HUES48 (cell line): Measurements from ENCODE around the gene BCHE.

ENCODE experiments used
- H3K27ac ChIP-seq: one replicate; pipeline ENCODE4 v1.7.0; 2013; ENCODE audit warnings: low read depth, low read length, inconsistent platforms
- H3K27me3 ChIP-seq: 2 replicates; pipeline ENCODE4 v1.6.1; 2013; ENCODE audit warnings: mild to moderate bottlenecking, low read length; ENCODE audit not compliant: control insufficient read depth, insufficient read depth
- H3K36me3 ChIP-seq: 2 replicates; pipeline ENCODE4 v1.6.1; 2013; ENCODE audit warnings: low read length; ENCODE audit not compliant: control insufficient read depth, insufficient read depth
- H3K4me1 ChIP-seq: 2 replicates; pipeline ENCODE4 v1.6.1; 2013; ENCODE audit warnings: mild to moderate bottlenecking, low read length; ENCODE audit not compliant: control insufficient read depth, insufficient read depth
- H3K4me3 ChIP-seq: 2 replicates; pipeline ENCODE4 v1.5.1; 2013; ENCODE audit warnings: mild to moderate bottlenecking, low read depth, low read length
- H3K9ac ChIP-seq: 2 replicates; pipeline ENCODE4 v1.6.1; 2013; ENCODE audit warnings: mild to moderate bottlenecking, low read depth, low read length, moderate library complexity
- H3K9me3 ChIP-seq: 2 replicates; pipeline ENCODE4 v1.6.1; 2013; ENCODE audit warnings: low read length; ENCODE audit not compliant: control insufficient read depth, insufficient read depth

Gene BCHE

DNA sequence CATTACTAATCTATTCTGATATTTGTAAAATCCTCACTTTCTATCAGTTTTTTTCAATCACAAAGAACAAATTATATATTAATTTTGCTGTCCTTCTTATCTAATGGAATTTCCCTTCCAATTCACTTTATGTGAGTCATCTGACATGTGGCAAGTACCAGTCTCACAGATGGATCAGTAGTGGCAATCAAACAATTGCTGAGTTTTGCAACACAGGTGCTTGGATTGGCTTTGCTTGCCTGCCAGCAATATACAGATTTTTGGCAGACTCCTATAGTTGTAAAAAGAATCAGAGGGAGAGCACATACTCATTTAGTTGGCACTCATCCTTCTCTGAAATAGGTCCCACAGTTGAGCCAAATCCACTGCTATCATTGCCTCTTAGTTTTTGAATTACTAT, 83.7 kb downstream of the BCHE start:
- Histone ChIP-seq H3K27ac (no peak overlapping the region), H3K27me3 (no peaks in the 10 kb centered on the region), H3K4me1 (no peaks in the 10 kb centered on the region), H3K9me3 (no peaks in the 10 kb centered on the region), H3K36me3 (no peaks in the 10 kb centered on the region), H3K9ac (no peak overlapping the region), H3K4me3 (no peak overlapping the region)

DNA sequence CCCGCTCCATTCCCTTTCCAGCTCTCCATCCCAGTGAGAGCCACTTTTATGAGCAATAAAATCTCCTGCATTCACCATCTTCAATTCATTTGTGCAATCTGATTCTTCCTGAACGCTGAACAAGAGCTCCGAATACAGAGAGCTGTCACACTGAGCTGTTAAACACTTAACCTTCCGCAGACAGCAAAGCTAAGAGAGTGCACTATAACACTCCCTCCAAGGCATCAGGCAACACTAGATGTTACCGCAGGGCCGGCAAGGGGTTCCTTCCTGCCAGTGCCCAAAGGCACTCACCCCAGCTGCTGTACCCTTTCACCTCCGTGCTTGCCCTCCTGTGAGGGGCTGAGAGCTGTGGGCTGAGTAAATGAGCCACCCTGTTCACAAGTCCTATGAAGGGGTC, 85.6 kb downstream of the BCHE start:
- H3K36me3 ChIP-seq: no peaks in the 10 kb centered on the region
- no peak overlapping the region for H3K9ac ChIP-seq
- H3K27me3 ChIP-seq: no peaks in the 10 kb centered on the region
- no peak overlapping the region for H3K27ac ChIP-seq
- H3K4me3 ChIP-seq: no peak overlapping the region
- no peaks in the 10 kb centered on the region for H3K4me1 ChIP-seq
- no peaks in the 10 kb centered on the region for H3K9me3 ChIP-seq

DNA sequence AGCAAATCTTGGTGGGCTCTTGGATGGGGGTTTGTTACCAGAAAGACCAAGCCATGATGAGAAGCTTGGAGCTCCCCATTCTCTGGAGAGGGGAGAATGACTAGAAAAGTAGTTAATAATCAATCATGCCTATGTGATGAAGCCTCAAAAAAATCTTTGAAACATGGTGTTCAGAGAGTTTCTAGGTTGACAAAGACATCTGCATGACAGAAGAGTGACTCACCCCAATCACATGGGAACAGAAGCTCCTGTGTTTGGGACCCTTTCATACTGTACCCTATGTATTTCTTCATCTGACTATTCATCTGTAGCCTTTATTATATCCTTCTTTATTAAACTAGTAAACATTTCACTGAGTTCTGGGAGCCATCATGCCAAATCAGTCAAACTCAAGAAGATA, 87.4 kb downstream of the BCHE start:
- Histone ChIP-seq H3K9me3 (no peaks in the 10 kb centered on the region), H3K4me3 (no peak overlapping the region), H3K27ac (no peak overlapping the region), H3K4me1 (no peaks in the 10 kb centered on the region), H3K36me3 (no peaks in the 10 kb centered on the region), H3K9ac (no peak overlapping the region), H3K27me3 (no peaks in the 10 kb centered on the region)

DNA sequence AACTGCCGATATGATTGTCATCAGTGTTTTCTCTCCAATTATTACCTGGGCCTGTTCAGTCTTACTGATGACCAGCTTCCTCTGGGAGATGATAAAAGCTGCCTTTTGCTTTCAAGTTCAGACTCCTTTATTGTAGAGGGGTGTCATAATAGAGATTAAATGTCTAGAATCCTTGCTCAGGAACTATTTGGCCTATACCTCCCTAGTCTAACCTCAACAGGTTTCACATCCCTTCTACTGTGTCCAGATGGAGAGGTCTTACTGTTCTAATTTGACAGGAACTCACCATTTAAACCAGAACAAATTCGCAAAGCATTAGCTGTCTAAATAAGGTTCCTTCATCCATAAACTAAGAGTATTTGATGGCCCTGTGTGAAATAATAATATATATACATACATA, 88.0 kb downstream of the BCHE start:
- H3K36me3 ChIP-seq: no peaks in the 10 kb centered on the region
- no peaks in the 10 kb centered on the region for H3K4me1 ChIP-seq
- no peak overlapping the region for H3K27ac ChIP-seq
- H3K9ac ChIP-seq: no peak overlapping the region
- no peaks in the 10 kb centered on the region for H3K9me3 ChIP-seq
- H3K4me3 ChIP-seq: no peak overlapping the region
- H3K27me3 ChIP-seq: no peaks in the 10 kb centered on the region

DNA sequence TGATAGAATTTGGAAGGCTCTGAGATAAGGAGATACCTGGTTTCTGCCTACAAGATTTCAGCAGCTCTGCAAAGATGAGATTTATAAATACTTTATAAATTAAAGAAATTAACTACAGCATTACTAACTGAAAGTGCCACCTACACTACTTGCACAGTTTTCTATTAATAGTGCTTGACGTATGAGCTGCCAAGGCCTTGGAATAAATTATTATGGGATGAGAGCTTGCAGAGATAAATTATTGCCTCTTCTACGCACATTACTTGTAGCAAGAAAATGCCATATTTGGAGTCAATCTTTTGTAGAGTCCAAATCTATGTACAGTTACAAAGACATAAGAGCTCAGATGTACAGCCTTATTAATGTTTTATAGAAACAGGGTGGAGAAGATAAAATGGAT, 89.1 kb downstream of the BCHE start:
- Histone ChIP-seq H3K27me3 (no peaks in the 10 kb centered on the region), H3K9me3 (no peaks in the 10 kb centered on the region), H3K4me3 (no peak overlapping the region), H3K4me1 (no peaks in the 10 kb centered on the region), H3K36me3 (no peaks in the 10 kb centered on the region), H3K27ac (no peak overlapping the region), H3K9ac (no peak overlapping the region)

DNA sequence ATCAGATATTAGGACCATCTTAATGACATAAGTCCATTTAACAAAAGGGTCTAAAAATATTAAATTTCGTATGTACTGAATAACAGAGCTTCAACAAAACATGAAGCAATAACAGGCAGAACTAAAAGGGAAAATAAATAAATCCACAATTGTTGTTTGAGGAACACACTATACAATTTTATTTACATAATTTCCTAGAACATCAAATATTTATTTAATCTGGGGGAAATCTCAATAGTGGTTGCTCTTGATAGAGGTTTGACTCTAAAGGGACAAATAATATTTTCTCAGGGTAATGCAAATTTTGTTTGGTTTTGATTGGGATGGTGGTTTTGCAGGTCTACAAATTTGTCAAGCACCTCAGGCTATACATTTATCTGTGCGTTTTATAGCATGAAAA, 90.3 kb downstream of the BCHE start:
- no peaks in the 10 kb centered on the region for H3K36me3 ChIP-seq
- no peak overlapping the region for H3K9ac ChIP-seq
- no peak overlapping the region for H3K4me3 ChIP-seq
- no peaks in the 10 kb centered on the region for H3K27me3 ChIP-seq
- H3K4me1 ChIP-seq: no peaks in the 10 kb centered on the region
- no peaks in the 10 kb centered on the region for H3K9me3 ChIP-seq
- H3K27ac ChIP-seq: no peak overlapping the region

DNA sequence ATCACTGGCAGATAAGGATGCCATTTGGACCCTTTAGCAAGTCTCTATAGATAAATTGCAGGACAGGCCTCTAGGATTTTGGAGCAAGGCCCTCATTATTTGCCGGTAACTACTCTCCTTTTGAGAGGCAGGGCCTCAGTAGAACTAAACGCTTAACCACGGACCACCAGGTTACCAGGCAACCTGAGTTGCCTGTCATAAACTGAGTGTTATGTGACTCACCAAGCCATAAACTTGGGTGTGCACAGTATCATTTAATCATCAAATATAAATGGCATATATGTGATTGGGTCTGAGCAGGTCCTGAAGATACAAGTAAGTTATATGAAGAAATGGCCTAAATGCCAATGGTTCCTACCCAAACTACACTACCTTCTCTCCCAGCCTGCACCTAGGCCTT, 93.2 kb downstream of the BCHE start:
- Histone ChIP-seq H3K9ac (no peak overlapping the region), H3K27ac (no peak overlapping the region), H3K4me1 (no peaks in the 10 kb centered on the region), H3K36me3 (no peaks in the 10 kb centered on the region), H3K9me3 (no peaks in the 10 kb centered on the region), H3K4me3 (no peak overlapping the region), H3K27me3 (no peaks in the 10 kb centered on the region)

DNA sequence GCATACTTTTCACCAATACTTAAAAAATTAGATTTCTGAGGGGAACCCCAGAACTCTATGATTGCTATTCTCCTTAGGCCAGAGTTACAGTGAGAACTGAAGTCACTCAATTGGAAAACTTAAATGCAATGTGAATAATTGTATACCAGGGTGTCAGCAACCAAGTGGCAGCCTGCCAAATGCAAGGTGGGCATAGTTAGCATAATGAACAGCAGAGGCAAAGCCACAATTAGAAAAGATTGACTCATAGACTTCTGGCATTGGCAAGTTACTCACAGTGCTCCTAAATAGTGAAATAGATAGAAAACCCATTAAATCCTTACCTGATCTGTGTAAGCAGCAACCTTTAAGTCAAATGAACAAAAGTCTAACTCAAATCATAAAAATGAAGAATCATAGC, 94.9 kb downstream of the BCHE start:
- Histone ChIP-seq H3K36me3 (no peaks in the 10 kb centered on the region), H3K9ac (no peak overlapping the region)

DNA sequence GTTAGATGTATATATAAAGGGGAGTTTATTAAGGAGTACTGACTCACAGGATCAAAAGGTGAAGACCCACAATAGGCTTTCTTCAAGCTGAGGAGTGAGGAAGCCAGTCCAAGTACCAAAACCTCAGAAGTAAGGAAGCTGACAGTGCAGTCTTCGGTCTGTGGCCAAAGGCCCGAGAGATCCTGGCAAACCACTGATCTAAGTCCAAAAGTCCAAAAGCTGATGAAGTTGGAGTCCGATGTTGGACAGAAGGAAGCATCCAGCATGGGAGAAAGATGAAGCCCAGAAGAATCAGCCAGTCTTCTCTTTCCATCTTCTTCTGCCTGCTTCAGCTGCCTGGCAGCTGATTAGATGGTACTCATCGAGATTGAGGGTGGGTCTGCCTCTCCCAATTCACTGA, 107.5 kb downstream of the BCHE start:
- no peaks in the 10 kb centered on the region for H3K4me1 ChIP-seq
- no peak overlapping the region for H3K4me3 ChIP-seq
- H3K36me3 ChIP-seq: no peaks in the 10 kb centered on the region
- H3K27ac ChIP-seq: no peak overlapping the region
- H3K9ac ChIP-seq: no peak overlapping the region
- no peaks in the 10 kb centered on the region for H3K27me3 ChIP-seq
- H3K9me3 ChIP-seq: no peaks in the 10 kb centered on the region

More for the DNA sequence above, 94.9 kb downstream of the BCHE start:
- Histone ChIP-seq H3K27ac (no peak overlapping the region), H3K27me3 (no peaks in the 10 kb centered on the region), H3K4me1 (no peaks in the 10 kb centered on the region), H3K4me3 (no peak overlapping the region), H3K9me3 (no peaks in the 10 kb centered on the region)

DNA sequence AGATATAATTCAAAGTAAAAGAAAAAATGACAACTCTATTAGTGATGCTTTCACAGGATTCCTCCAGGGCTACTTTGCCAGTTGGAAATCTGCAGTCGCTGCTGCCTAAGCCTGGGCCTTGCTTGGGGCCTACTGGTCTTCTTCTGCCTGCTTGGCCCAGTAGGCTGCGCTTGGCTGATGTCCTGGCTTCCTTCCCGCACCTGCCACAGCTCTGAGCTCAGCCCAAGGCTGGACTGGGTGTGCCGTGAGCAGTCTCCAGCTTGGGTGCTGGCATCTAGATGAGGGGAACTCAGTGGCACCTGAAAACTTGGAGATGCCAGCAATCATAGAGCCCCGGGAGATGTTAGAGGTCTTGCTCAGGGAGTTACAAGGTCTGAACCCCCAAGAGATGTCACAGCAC, 108.3 kb downstream of the BCHE start:
- H3K9me3 ChIP-seq: no peaks in the 10 kb centered on the region
- no peak overlapping the region for H3K27ac ChIP-seq
- H3K27me3 ChIP-seq: no peaks in the 10 kb centered on the region
- H3K4me3 ChIP-seq: no peak overlapping the region
- H3K9ac ChIP-seq: no peak overlapping the region
- no peaks in the 10 kb centered on the region for H3K36me3 ChIP-seq
- H3K4me1 ChIP-seq: no peaks in the 10 kb centered on the region

DNA sequence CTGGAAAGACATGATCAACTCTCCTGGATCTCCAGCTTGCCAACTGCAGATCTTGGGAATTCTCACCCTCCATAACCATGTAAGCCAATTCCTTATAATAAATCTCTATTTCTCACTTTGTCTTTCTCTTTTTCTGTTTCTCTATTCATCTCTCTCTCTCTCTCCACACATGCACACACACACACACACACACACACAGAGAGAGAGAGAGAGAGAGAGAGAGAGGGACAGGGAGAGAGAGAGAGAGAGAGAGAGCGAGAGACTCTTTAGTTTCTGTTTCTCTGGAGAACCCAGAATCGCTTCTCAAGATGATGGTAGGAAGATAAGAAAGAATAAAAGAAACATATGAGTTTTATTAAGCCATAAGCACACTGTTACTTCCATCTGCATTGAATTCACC, 111.9 kb downstream of the BCHE start:
- no peaks in the 10 kb centered on the region for H3K36me3 ChIP-seq
- no peak overlapping the region for H3K4me3 ChIP-seq
- H3K9me3 ChIP-seq: peaks cover 4% of the 10 kb centered on the region; the same call in 1 of the 2 replicates
- H3K4me1 ChIP-seq: no peaks in the 10 kb centered on the region
- H3K27ac ChIP-seq: no peak overlapping the region
- no peak overlapping the region for H3K9ac ChIP-seq
- H3K27me3 ChIP-seq: no peaks in the 10 kb centered on the region
